RWPE1 (cell line): ENCODE results near the gene HTR3C.
"Not testable (repeated sequence)": the region's sequence is repeated elsewhere in the genome, so short reads cannot be mapped to it uniquely, and the experiment has no call there.

Experiments used
- CTCF ChIA-PET: fragments of 350-600 bp; sonication (Branson Sonifier 250); formaldehyde crosslinking; extraction: SDS; loops from one replicate; lab custom pipeline; 2021; lab: Yijun Ruan, JAX
- POLR2A ChIA-PET: fragments of 400-600 bp; formaldehyde crosslinking; extraction: SDS; loops from one replicate; lab custom pipeline; 2020; ENCODE audit warnings: antibody characterized with exemption; ENCODE audit not compliant: low non-redundant PET; lab: Yijun Ruan, JAX
- DNase-seq: peaks from one replicate; pipeline ENCODE4 v3.0.0; 2012; ENCODE audit warnings: low spot score
- H3K27ac ChIP-seq: fragments of 450-650 bp; 2 replicates; pipeline ENCODE4 v1.5.1; 2017
- CTCF ChIP-seq: fragments of 450-650 bp; conservative IDR thresholded peaks from 2 replicates; pipeline ENCODE4 v1.5.1; 2017; ENCODE audit warnings: low read depth, mild to moderate bottlenecking

Gene HTR3C

GRCh38 chr3:184017672-184018423, 35.0 kb upstream of the HTR3C start, which contains the start of gene ABCC5:
Gene ABCC5 (minus strand): TSS chr3:184017884. CDS start chr3:184014392, 3,492 bp downstream.
- POLR2A ChIA-PET = interaction anchor here (0.6 to 1.0 kb wide), 3 partner anchors 12 to 106 kb away, joined by 3 to 8 read pairs (median 3); no protein-coding TSS in a partner anchor
- TF ChIP-seq CTCF = peak; percentile 77
- CTCF ChIA-PET = interaction anchor here (0.6 to 1.1 kb wide), 11 partner anchors 11 to 289 kb away, joined by 3 to 5 read pairs (median 3); partner anchors contain the start of gene EIF2B5
- H3K27ac ChIP-seq = peak within 1 kb of the TSS; percentile 76
- peak; percentile 94 for DNase-seq

- no peak for TF ChIP-seq CTCF
- POLR2A ChIA-PET = interaction anchor here (1.0 kb wide), 1 partner anchor 107 kb away, joined by 3 read pairs; no protein-coding TSS in a partner anchor
- DNase-seq = no peak
- CTCF ChIA-PET = interaction anchor here (0.6 to 1.1 kb wide), 7 partner anchors 12 to 237 kb away, joined by 3 to 5 read pairs (median 3); partner anchors contain the start of gene EIF2B5
- peak overlapping the region; percentile 76 for H3K27ac ChIP-seq
Observed at GRCh38 chr3:184018424-184018973, 34.3 kb upstream of the HTR3C start.

GRCh38 chr3:184022323-184022722, 30.5 kb upstream of the HTR3C start:
- no peak for DNase-seq
- TF ChIP-seq CTCF = no peak
- H3K27ac ChIP-seq = no peak overlapping the region
- ChIA-PET CTCF (interaction anchor here (0.6 to 1.2 kb wide), 3 partner anchors 27 to 137 kb away, joined by 3 to 4 read pairs (median 4); partner anchors contain the start of gene PARL), POLR2A (no interaction called here)

- CTCF ChIA-PET = interaction anchor here (0.7 kb wide), 1 partner anchor 102 kb away, joined by 3 read pairs; no protein-coding TSS in a partner anchor
- DNase-seq, H3K27ac ChIP-seq, POLR2A ChIA-PET: not testable (repeated sequence)
Observed at GRCh38 chr3:184025256-184025655, 27.6 kb upstream of the HTR3C start.

GRCh38 chr3:184028275-184028890, 24.5 kb upstream of the HTR3C start:
- DNase-seq, POLR2A ChIA-PET, H3K27ac ChIP-seq: not testable (repeated sequence)
- CTCF ChIA-PET = interaction anchor here (0.7 kb wide), 1 partner anchor 490 kb away, joined by 5 read pairs; no protein-coding TSS in a partner anchor

- no peak overlapping the region for H3K27ac ChIP-seq
- ChIA-PET POLR2A (no interaction called here), CTCF (interaction anchor here (0.6 to 0.7 kb wide), 2 partner anchors 27 to 491 kb away, joined by 3 to 5 read pairs; no protein-coding TSS in a partner anchor)
- TF ChIP-seq CTCF = no peak
- DNase-seq = no peak
Observed at GRCh38 chr3:184029443-184029842, 23.4 kb upstream of the HTR3C start.

- CTCF ChIA-PET = no interaction called here
- no peak overlapping the region for H3K27ac ChIP-seq
- POLR2A ChIA-PET = no interaction called here
- no peak for TF ChIP-seq CTCF
- DNase-seq = no peak
Observed at GRCh38 chr3:184030536-184030935, 22.3 kb upstream of the HTR3C start.
